ENCODE results near the gene ZNF195.
"Not testable (repeated sequence)": the region's sequence is repeated elsewhere in the genome, so short reads cannot be mapped to it uniquely, and the experiment has no call there.

ZNF195 gene

GRCh38 chr11:3412837-3413236 is 33.9 kb upstream of the ZNF195 start:
- DNase-seq (ENCODE audit: low read depth): no peak
- no peak for TF ChIP-seq CTCF (IDR thresholded peaks at IDR 0.05; ENCODE audit: insufficient read depth, low read depth, low read length, missing control alignments)
- no peak overlapping the region for H3K4me3 ChIP-seq (ENCODE audit: low read depth, low read length)

- TF ChIP-seq CTCF (IDR thresholded peaks at IDR 0.05; ENCODE audit: insufficient read depth, low read depth, low read length, missing control alignments): peak; percentile 74
- DNase-seq (ENCODE audit: low read depth): peak; percentile 73
- not testable (repeated sequence) for H3K4me3 ChIP-seq (ENCODE audit: low read depth, low read length)
Measured at GRCh38 chr11:3408722-3409121, 29.8 kb upstream of the ZNF195 start.

DNA sequence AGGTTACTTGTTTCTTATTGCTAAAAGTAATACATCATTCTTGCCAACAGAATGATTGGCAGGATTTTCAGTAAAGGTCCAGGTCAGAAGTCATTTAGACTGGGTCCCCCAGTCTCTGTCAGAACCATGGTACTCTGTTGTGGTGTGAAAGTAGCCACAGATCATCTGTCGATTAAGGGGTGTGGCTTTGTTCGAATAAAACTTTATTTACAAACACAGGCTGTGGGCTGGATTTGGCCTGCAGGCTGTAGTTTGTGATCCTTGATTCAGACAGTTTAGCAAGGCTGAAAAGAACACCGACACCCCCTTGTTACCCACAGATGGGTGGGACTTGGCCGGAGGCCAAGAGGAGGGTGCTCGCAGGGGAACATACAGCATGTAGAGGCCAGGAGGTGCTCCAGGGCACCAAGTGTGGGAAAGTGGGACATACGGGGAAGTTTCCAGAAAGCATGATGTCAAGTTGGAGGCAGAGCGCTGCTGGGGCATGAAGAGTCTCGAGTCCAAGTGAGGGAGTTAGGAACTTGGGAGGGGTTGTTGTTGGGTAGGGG is 29.2 kb upstream of the ZNF195 start:
- H3K4me3 ChIP-seq (ENCODE audit: low read depth, low read length); DNase-seq (ENCODE audit: low read depth): not testable (repeated sequence)

GRCh38 chr11:3406937-3407336 is 28.0 kb upstream of the ZNF195 start:
- not testable (repeated sequence) for H3K4me3 ChIP-seq (ENCODE audit: low read depth, low read length); DNase-seq (ENCODE audit: low read depth)

DNA sequence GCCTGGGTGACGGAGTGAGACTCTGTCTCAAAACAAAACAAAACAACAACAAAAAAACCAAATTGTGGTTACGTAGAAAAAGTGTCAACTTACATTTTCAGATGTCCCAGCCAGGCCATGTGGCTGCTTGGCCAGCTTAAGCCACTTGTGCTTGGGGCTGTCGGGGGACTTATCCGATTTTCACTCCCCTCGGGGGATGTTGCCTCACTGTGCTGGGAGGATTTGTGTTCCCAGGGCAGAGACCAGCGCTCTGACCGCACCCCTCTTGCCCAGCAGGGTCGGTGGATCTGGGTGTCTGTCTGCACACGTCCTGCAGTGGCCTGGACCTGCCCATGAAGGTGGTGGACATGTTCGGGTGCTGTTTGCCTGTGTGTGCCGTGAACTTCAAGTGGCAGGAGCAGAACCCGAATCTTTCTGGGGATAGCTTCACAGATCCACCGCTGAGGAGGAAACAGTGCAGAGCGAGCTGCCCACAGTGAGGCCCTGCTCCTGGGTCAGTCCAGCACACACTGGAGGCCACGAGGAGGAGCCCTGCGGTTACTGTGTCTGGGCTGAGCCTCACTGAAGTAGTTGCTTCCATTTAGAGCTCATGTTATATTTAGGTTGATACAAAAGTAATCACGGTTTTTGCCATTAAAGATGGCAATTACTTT is 27.4 kb upstream of the ZNF195 start:
- not testable (repeated sequence) for H3K4me3 ChIP-seq (ENCODE audit: low read depth, low read length); DNase-seq (ENCODE audit: low read depth)

DNA sequence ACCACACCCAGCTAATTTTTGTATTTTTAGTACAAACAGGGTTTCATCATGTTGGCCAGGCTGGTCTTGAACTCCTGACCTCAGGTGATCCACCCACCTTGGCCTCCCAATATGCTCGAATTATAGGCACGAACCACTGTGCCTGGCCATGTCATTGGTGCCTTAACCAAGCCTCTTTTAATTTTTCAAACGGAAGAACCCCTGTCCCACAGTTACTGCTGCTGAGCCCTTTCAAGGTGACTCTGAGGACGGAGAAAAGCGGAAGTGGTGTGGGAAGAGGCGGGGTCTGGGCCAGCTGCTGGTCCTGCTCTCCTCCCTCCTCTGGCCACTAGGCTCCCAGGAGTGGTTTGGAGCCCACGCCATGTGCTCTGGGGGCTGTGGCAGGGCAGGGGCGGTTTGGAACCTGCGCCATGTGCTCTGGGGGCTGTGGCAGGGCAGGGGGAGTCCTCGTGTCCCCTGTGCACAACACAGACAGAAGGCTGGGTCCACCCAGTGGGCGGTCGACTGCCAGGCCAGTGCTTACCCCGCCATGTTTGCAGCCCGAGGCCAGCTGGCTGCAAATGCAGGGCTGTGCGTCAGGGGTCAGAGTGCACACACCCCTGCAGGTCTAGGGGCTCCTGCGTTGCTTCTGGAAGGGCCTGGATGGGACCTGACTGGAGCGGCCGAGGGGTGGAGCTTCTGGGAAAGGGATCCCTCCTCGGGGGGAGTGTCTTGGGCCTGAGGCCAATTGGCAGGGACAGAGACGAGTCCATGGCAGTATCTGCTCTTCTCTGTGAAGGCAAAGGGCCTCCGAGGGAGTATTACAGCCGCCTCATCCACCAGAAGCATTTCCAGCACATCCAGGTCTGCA is 25.4 kb upstream of the ZNF195 start:
- not testable (repeated sequence) for H3K4me3 ChIP-seq (ENCODE audit: low read depth, low read length)

DNA sequence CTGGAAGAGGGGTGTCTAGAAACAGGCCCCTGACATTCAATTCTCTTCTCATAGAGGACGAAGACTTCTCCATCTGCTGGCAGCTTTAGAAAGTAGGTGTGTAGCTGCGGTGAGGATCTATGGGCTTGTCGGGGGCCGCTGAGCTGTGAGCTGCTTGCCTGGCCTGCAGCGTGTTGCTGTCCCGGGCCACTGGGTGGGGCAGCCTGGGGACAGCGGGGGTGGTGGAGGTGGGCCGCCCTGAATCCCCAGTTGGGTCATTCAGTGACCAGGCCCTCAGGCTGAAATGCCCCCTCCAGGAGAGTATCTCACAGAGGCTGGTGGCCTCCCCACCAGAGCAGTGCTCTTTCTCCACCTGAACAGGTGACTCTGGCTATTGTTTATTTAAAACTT is 23.9 kb upstream of the ZNF195 start:
- DNase-seq (ENCODE audit: low read depth): not testable (repeated sequence)

More for the DNA sequence above, 25.4 kb upstream of the ZNF195 start:
- peak; percentile 21 for DNase-seq (ENCODE audit: low read depth)

GRCh38 chr11:3402181-3402860 is 23.4 kb upstream of the ZNF195 start:
- not testable (repeated sequence) for DNase-seq (ENCODE audit: low read depth); H3K4me3 ChIP-seq (ENCODE audit: low read depth, low read length)

More for the DNA sequence above, 23.9 kb upstream of the ZNF195 start:
- not testable (repeated sequence) for H3K4me3 ChIP-seq (ENCODE audit: low read depth, low read length)

DNA sequence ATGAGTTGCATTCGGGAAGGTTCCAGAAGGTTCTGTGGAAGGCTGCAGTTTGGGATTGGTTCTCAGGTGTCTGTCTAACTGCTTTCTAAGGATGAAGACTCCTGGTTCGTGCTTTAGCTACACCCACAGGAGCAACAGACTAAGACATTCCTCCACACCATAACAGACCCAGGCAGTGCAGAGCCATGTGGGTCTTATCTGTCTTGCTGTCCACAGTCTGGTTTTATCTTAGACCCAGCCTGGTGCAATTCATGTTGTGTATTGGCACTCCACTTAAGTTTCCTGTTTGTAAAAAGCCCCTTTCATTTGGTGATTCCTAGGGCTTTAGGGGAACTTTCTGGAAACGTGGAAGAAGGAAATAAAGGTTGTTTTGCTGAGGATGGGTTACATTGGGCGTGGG is 22.1 kb upstream of the ZNF195 start:
- not testable (repeated sequence) for H3K4me3 ChIP-seq (ENCODE audit: low read depth, low read length); DNase-seq (ENCODE audit: low read depth)

- DNase-seq (ENCODE audit: low read depth); H3K4me3 ChIP-seq (ENCODE audit: low read depth, low read length): not testable (repeated sequence)
Measured at GRCh38 chr11:3398509-3398908, 19.6 kb upstream of the ZNF195 start.

DNA sequence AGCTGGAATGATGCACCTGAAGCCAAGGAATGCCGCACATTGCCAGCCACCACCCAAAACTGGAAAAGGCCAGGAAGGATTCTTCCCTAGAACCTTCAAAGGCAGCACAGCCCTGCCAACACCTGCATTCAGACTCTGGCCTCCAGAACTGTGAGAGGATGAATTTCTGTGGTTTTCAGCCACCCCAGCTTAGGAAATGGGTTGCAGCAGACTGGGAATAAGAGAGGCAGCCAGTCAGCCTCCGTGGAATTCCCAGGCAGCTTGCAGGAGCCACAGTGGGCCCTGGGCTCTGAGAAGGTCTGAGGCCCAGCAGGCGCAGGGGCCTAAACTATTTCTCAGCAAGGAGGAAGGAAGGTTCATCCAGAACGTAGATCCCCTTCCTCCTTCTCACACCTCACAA is 19.2 kb upstream of the ZNF195 start:
- DNase-seq (ENCODE audit: low read depth); H3K4me3 ChIP-seq (ENCODE audit: low read depth, low read length): not testable (repeated sequence)

DNA sequence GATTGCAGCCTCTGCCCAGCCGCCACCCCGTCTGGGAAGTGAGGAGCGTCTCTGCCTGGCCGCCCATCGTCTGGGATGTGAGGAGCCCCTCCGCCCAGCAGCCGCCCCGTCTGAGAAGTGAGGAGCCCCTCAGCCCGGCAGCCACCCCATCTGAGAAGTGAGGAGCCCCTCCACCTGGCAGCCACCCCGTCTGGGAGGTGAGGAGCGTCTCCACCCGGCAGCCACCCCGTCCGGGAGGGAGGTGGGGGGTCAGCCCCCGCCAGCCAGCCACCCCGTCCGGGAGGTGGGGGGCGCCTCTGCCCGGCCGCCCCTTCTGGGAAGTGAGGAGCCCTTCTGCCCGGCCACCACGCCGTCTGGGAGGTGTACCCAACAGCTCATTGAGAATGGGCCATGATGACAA is 18.3 kb upstream of the ZNF195 start:
- DNase-seq (ENCODE audit: low read depth); H3K4me3 ChIP-seq (ENCODE audit: low read depth, low read length): not testable (repeated sequence)

- H3K4me3 ChIP-seq (ENCODE audit: low read depth, low read length); DNase-seq (ENCODE audit: low read depth): not testable (repeated sequence)
Measured at GRCh38 chr11:3395468-3395867, 16.5 kb upstream of the ZNF195 start.

DNA sequence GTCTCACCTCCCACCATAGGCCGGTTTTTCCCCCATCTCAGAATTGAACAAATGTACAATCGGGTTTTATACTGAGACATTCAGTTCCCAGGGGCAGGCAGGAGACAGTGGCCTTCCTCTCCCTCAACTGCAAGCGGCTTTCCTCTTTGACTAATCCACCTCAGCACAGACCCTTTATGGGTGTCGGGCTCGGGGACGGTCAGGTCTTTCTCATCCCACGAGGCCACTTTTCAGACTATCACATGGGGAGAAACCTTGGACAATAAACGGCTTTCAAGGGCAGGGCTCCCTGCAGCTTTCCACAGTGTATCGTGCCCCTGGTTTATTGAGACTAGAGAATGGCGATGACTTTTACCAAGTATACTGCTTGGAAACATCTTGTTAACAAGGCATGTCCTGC is 16.0 kb upstream of the ZNF195 start:
- not testable (repeated sequence) for DNase-seq (ENCODE audit: low read depth); H3K4me3 ChIP-seq (ENCODE audit: low read depth, low read length)

GRCh38 chr11:3393450-3393849 is 14.5 kb upstream of the ZNF195 start:
- not testable (repeated sequence) for H3K4me3 ChIP-seq (ENCODE audit: low read depth, low read length); DNase-seq (ENCODE audit: low read depth)

All from GM12865 (cell line).